ENCODE data around the gene RBM19.

Gene RBM19

DNA sequence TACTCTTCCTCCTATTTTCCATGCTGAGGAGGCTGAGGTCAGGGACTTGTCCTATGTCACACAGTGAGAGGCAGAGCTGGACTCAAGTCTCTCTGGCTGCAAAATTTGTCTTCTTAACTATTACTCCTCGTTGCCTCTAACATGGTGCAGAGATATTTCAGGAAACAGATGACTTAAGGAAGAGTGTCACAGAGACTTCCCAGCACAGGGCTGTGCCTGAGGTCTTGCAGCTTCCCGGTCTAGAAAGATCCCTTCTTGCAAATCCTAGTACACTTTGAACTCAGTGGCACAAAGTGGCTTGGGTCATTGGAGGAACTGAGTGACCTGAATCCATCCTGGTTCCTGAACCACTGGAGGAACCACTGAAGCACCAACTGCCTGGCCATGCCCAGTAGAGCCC, 17.1 kb upstream of the RBM19 start:
- no peak overlapping the region for H2AFZ ChIP-seq (ENCODE audit: low read length)
- no peaks in the 10 kb centered on the region for H3K4me1 ChIP-seq (ENCODE audit: insufficient read depth, low read length, severe bottlenecking)
- no peaks in the 10 kb centered on the region; the same call in 1 of the 2 replicates for H3K27me3 ChIP-seq (ENCODE audit: insufficient read depth, low read length)
- no peak overlapping the region for H3K9ac ChIP-seq (ENCODE audit: low read length)
- no peak overlapping the region for H3K27ac ChIP-seq (ENCODE audit: low read depth, low read length, poor library complexity, severe bottlenecking)
- H4K20me1 ChIP-seq (ENCODE audit: insufficient read depth, low read length), result no peaks in the 10 kb centered on the region
- no peak overlapping the region for H3K4me2 ChIP-seq (ENCODE audit: low read length)
- H3K4me3 ChIP-seq (ENCODE audit: low read depth, low read length, poor library complexity, severe bottlenecking), result no peak overlapping the region
- H3K9me2 ChIP-seq (ENCODE audit: low read depth, low read length), result no peaks in the 10 kb centered on the region
- no peaks in the 10 kb centered on the region for H3K79me2 ChIP-seq (ENCODE audit: insufficient read depth, low read length)
- no peaks in the 10 kb centered on the region for H3F3A ChIP-seq (ENCODE audit: insufficient read depth, low read length)
- no peak for TF ChIP-seq EZH2 (IDR thresholded peaks at IDR 0.05; ENCODE audit: borderline replicate concordance, low read length)
- TF ChIP-seq, protein P1, sequence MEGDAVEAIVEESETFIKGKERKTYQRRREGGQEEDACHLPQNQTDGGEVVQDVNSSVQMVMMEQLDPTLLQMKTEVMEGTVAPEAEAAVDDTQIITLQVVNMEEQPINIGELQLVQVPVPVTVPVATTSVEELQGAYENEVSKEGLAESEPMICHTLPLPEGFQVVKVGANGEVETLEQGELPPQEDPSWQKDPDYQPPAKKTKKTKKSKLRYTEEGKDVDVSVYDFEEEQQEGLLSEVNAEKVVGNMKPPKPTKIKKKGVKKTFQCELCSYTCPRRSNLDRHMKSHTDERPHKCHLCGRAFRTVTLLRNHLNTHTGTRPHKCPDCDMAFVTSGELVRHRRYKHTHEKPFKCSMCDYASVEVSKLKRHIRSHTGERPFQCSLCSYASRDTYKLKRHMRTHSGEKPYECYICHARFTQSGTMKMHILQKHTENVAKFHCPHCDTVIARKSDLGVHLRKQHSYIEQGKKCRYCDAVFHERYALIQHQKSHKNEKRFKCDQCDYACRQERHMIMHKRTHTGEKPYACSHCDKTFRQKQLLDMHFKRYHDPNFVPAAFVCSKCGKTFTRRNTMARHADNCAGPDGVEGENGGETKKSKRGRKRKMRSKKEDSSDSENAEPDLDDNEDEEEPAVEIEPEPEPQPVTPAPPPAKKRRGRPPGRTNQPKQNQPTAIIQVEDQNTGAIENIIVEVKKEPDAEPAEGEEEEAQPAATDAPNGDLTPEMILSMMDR (IDR thresholded peaks at IDR 0.05; ENCODE audit: low read length), result no peak
- H3K36me3 ChIP-seq (ENCODE audit: insufficient read depth, low read length), result no peaks in the 10 kb centered on the region
- no peaks in the 10 kb centered on the region for H3K9me3 ChIP-seq (ENCODE audit: low read length)

DNA sequence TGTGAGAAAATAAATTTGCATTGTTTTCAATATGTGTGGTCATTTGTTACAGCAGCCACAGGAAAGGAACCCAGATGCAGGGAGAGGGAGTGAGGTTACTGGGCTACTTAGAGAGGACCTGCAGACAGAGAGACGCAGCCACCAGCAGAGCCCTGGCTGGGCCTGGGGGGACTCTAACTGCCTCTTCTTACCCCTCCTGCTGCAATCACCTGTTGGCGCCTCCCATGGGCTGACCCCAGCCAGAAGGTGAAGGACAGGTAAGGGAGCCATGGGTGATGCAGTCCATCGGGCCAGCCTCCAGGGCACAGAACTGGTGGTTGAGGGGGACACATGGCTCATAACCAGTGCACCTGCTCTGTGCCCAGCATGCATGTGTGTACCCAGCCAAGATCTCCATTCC, 15.8 kb upstream of the RBM19 start:
- Histone ChIP-seq H3K4me3 (ENCODE audit: low read depth, low read length, poor library complexity, severe bottlenecking) (no peak overlapping the region), H3K4me1 (ENCODE audit: insufficient read depth, low read length, severe bottlenecking) (no peaks in the 10 kb centered on the region), H3K9me2 (ENCODE audit: low read depth, low read length) (no peaks in the 10 kb centered on the region), H3F3A (ENCODE audit: insufficient read depth, low read length) (no peaks in the 10 kb centered on the region), H3K36me3 (ENCODE audit: insufficient read depth, low read length) (no peaks in the 10 kb centered on the region), H3K4me2 (ENCODE audit: low read length) (no peak overlapping the region), H3K9me3 (ENCODE audit: low read length) (no peaks in the 10 kb centered on the region), H3K79me2 (ENCODE audit: insufficient read depth, low read length) (no peaks in the 10 kb centered on the region), H3K27ac (ENCODE audit: low read depth, low read length, poor library complexity, severe bottlenecking) (no peak overlapping the region), H3K27me3 (ENCODE audit: insufficient read depth, low read length) (no peaks in the 10 kb centered on the region; the same call in 1 of the 2 replicates), H2AFZ (ENCODE audit: low read length) (no peak overlapping the region), H4K20me1 (ENCODE audit: insufficient read depth, low read length) (no peaks in the 10 kb centered on the region), H3K9ac (ENCODE audit: low read length) (no peak overlapping the region)
- TF ChIP-seq EZH2 (IDR thresholded peaks at IDR 0.05; ENCODE audit: borderline replicate concordance, low read length), result no peak
- TF ChIP-seq, protein P1 (IDR thresholded peaks at IDR 0.05; ENCODE audit: low read length), result no peak

DNA sequence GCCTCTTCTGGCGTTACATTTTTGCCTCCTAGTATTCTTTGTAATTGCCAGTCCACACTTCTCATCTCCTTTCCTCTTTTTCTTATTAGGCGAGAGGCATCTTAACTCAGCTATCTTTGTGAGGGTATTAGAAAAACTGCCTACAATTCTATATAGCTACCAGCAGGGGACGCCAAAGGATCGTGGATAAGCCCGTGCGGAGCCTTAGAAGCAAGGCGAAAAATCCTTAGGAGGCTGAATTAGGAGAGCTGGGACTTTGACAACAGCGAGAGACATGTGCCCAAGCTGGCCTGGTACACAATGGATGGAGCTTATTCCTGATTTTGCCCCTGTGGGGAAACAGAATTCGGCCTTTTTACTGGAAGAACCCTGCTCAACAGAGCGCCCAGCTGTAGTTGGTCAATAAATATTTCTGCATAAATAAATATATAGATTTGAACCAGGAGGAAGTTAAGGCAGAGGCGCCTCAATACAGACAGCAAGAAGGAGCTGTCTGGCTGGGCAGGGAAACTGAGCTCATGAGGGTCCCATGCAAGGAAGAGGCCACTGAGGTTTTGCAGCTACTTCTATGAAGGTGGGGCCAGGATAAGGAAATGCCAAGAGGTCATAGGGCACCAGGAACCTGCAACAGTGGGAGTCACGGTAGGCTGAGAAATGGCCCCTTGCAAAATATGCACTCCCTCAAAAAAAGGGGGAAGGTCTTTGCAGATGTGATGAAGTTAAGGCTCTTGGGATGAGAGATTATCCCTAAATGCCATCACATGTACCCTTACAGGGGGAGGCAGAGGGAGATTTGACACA, 14.6 kb upstream of the RBM19 start:
- H3K9ac ChIP-seq (ENCODE audit: low read length), result no peak overlapping the region
- no peaks in the 10 kb centered on the region for H3K9me3 ChIP-seq (ENCODE audit: low read length)
- H2AFZ ChIP-seq (ENCODE audit: low read length), result no peak overlapping the region
- no peaks in the 10 kb centered on the region for H3K36me3 ChIP-seq (ENCODE audit: insufficient read depth, low read length)
- H3K27me3 ChIP-seq (ENCODE audit: insufficient read depth, low read length), result no peaks in the 10 kb centered on the region
- no peak for TF ChIP-seq EZH2 (IDR thresholded peaks at IDR 0.05; ENCODE audit: borderline replicate concordance, low read length)
- TF ChIP-seq, protein P1 (IDR thresholded peaks at IDR 0.05; ENCODE audit: low read length), result peak; percentile 93
- H3K4me3 ChIP-seq (ENCODE audit: low read depth, low read length, poor library complexity, severe bottlenecking), result no peak overlapping the region
- H3K9me2 ChIP-seq (ENCODE audit: low read depth, low read length), result no peaks in the 10 kb centered on the region
- no peak overlapping the region for H3K27ac ChIP-seq (ENCODE audit: low read depth, low read length, poor library complexity, severe bottlenecking)
- H3F3A ChIP-seq (ENCODE audit: insufficient read depth, low read length), result no peaks in the 10 kb centered on the region
- H3K79me2 ChIP-seq (ENCODE audit: insufficient read depth, low read length), result no peaks in the 10 kb centered on the region
- no peak overlapping the region for H3K4me2 ChIP-seq (ENCODE audit: low read length)
- no peaks in the 10 kb centered on the region for H3K4me1 ChIP-seq (ENCODE audit: insufficient read depth, low read length, severe bottlenecking)
- no peaks in the 10 kb centered on the region for H4K20me1 ChIP-seq (ENCODE audit: insufficient read depth, low read length)
